Endothelial cell of umbilical vein (primary cell): ENCODE results near the gene AP2A2. TPM values are rescaled to one million over a fixed set of nuclear protein-coding genes. Genes with fewer than 3 reads are reported as not detected.

Source experiments
- BruUV-seq: library from RNA; stranded (reverse); fragments of 400-500 nt; replicated peaks from 2 replicates; lab custom pipeline; 2021; lab: Mats Ljungman, UMichigan
- CTCF ChIA-PET: fragments of 300-600, 350-600 bp; sonication (Branson Sonifier 250); formaldehyde crosslinking; loops from one replicate; lab custom pipeline; 2021; ENCODE audit warnings: antibody characterized with exemption, inconsistent platforms; lab: Charles Lee
- POLR2A ChIA-PET: fragments of 300-600, 350-600 bp; sonication (Branson Sonifier 250); formaldehyde crosslinking; loops from one replicate; lab custom pipeline; 2021; ENCODE audit warnings: antibody characterized with exemption, inconsistent platforms; lab: Charles Lee
- DNase-seq: peaks from one replicate; pipeline ENCODE4 v3.0.0-alpha.2; 2011; ENCODE audit warnings: low read depth, low spot score
- FAIRE-seq: peaks from 2 replicates; lab custom pipeline; 2011; peaks lifted over from hg19 to GRCh38; lab: Jason Lieb, UNC
- H2AFZ ChIP-seq: 2 replicates; pipeline ENCODE4 v1.6.0; 2012; ENCODE audit warnings: low read depth, low read length, control low read depth, inconsistent platforms
- H3K27ac ChIP-seq: 2 replicates; pipeline ENCODE4 v1.5.1; 2011; ENCODE audit warnings: low read depth, mild to moderate bottlenecking, control low read depth, low read length, moderate library complexity; ENCODE audit not compliant: insufficient read depth
- H3K27me3 ChIP-seq, 2 experiments: 2 replicates each; pipeline versions ENCODE4 v1.6.0 to v1.6.1; 2011; ENCODE audit warnings: low read length in 2 of 2, mixed read lengths in 1 of 2; ENCODE audit not compliant: control insufficient read depth in 2 of 2, insufficient read depth in 2 of 2
- H3K36me3 ChIP-seq, 2 experiments: 2 replicates in 1 of 2; 3 replicates in 1 of 2; pipeline ENCODE4 v1.5.1; 2011; ENCODE audit warnings: low read length in 2 of 2, mild to moderate bottlenecking in 1 of 2, moderate library complexity in 1 of 2; ENCODE audit not compliant: control insufficient read depth in 2 of 2, insufficient read depth in 2 of 2; ENCODE audit errors: extremely low read depth in 1 of 2
- H3K4me1 ChIP-seq: 3 replicates; pipeline ENCODE4 v1.5.1; 2011; ENCODE audit warnings: mild to moderate bottlenecking, low read length; ENCODE audit not compliant: control insufficient read depth, insufficient read depth; ENCODE audit errors: extremely low read depth
- H3K4me2 ChIP-seq: 2 replicates; pipeline ENCODE4 v1.6.1; 2011; ENCODE audit warnings: low read length, control low read depth, mixed read lengths; ENCODE audit not compliant: insufficient read depth
- H3K4me3 ChIP-seq, 3 experiments: fragments of 200-600 bp in 1 of 3; sonication (generic), shearing (Covaris generic) in 1 of 3; replicated peaks in 1 of 3; 2 replicates each; pipeline ENCODE4 v1.5.1; 2011 to 2016; ENCODE audit warnings: control low read depth in 3 of 3, low read length in 3 of 3, mild to moderate bottlenecking in 2 of 3, inconsistent platforms in 1 of 3, low read depth in 1 of 3, moderate library complexity in 1 of 3; ENCODE audit not compliant: insufficient read depth in 1 of 3
- H3K79me2 ChIP-seq: 2 replicates; pipeline ENCODE4 v1.6.0; 2012; ENCODE audit warnings: low read length, inconsistent platforms; ENCODE audit not compliant: control insufficient read depth, insufficient read depth
- H3K9ac ChIP-seq: replicated peaks from 2 replicates; pipeline ENCODE3; 2011; ENCODE audit warnings: low read length, control low read depth; ENCODE audit not compliant: insufficient read depth; ENCODE audit errors: extremely low read depth
- H3K9me1 ChIP-seq: replicated peaks from 3 replicates; pipeline ENCODE4 v1.6.0; 2011; ENCODE audit warnings: mild to moderate bottlenecking, low read length; ENCODE audit not compliant: control insufficient read depth, insufficient read depth; ENCODE audit errors: extremely low read depth
- H3K9me3 ChIP-seq: replicated peaks from 2 replicates; pipeline ENCODE4 v1.5.1; 2012; ENCODE audit warnings: low read length, inconsistent platforms; ENCODE audit not compliant: control insufficient read depth, insufficient read depth
- H4K20me1 ChIP-seq: replicated peaks from 2 replicates; pipeline ENCODE3; 2011; ENCODE audit warnings: mild to moderate bottlenecking, low read length; ENCODE audit not compliant: control insufficient read depth, insufficient read depth; ENCODE audit errors: extremely low read depth
- EZH2 ChIP-seq: IDR thresholded peaks from 2 replicates; pipeline ENCODE4 v1.6.1; 2012; ENCODE audit warnings: borderline replicate concordance, low read depth, mild to moderate bottlenecking, moderate library complexity, low read length, inconsistent platforms; ENCODE audit not compliant: severe bottlenecking
- FOS ChIP-seq: IDR thresholded peaks from 2 replicates; pipeline ENCODE4 v1.6.1; 2011; ENCODE audit warnings: mild to moderate bottlenecking, low read length, moderate library complexity, borderline replicate concordance; ENCODE audit not compliant: insufficient read depth
- GATA2 ChIP-seq: IDR thresholded peaks from 2 replicates; pipeline ENCODE4 v1.7.0; 2011; ENCODE audit warnings: low read depth, mild to moderate bottlenecking, moderate library complexity, mixed read lengths, low read length; ENCODE audit not compliant: insufficient read length, insufficient read depth
- JUN ChIP-seq: IDR thresholded peaks from 2 replicates; pipeline ENCODE4 v1.6.1; 2011; ENCODE audit warnings: borderline replicate concordance, low read depth; ENCODE audit not compliant: insufficient read length, insufficient read depth
- MYC ChIP-seq: IDR thresholded peaks from one replicate; pipeline ENCODE4 v1.6.1; 2011; ENCODE audit warnings: mild to moderate bottlenecking, low read depth, low read length
- POLR2A ChIP-seq: IDR thresholded peaks from 2 replicates; pipeline ENCODE4 v1.6.1; 2012; ENCODE audit warnings: low read depth, mild to moderate bottlenecking, control low read depth, low read length
- POLR2AphosphoS5 ChIP-seq: IDR thresholded peaks from 2 replicates; pipeline ENCODE4 v1.6.1; 2012; ENCODE audit warnings: low read depth, mild to moderate bottlenecking, control low read depth, low read length, moderate library complexity; ENCODE audit not compliant: insufficient read depth
- dilution Hi-C: fragments of 300-500 bp; cut with MboI; formaldehyde crosslinking; loops from one replicate; pipeline ENCODE4 v1.15.0; 2019; ENCODE audit warnings: low sequenced_read_pairs; ENCODE audit not compliant: extremely low pct_ligation_motif_present
- intact Hi-C: fragments of 100-400 bp; cut with micrococcal nuclease; formaldehyde crosslinking; loops from one replicate; pipeline ENCODE4 v1.10.0; 2022
- polyA plus RNA-seq, 4 experiments: library from polyadenylated mRNA; depleted of rRNA in 3 of 4; stranded (reverse) in 3 of 4; unstranded in 1 of 4; fragments of >200 nt; gene quantifications; 2 replicates each; pipeline versions ENCODE4 v1.2.1 to v1.2.3, GENCODE V29; 2011 to 2012; ENCODE audit warnings: missing spikeins in 1 of 4
- total RNA-seq: library from RNA; stranded (reverse); gene quantifications from 2 replicates; pipeline ENCODE4 v1.2.3, GENCODE V29; 2021
- TF ChIP-seq, protein P1 (sequence below): IDR thresholded peaks from 2 replicates; pipeline ENCODE4 v1.6.1; 2011; ENCODE audit not compliant: insufficient read depth, insufficient read length
- TF ChIP-seq, protein P2 (sequence below), 2 donors: IDR thresholded peaks; 1 replicate in 1 of 2; 2 replicates in 1 of 2; pipeline ENCODE4 v1.5.1; 2011; ENCODE audit warnings: low read length in 2 of 2, mild to moderate bottlenecking in 2 of 2, moderate library complexity in 2 of 2, control low read depth in 1 of 2, inconsistent platforms in 1 of 2, low read depth in 1 of 2; ENCODE audit not compliant: insufficient read depth in 1 of 2; ENCODE audit errors: extremely low read depth in 1 of 2

AP2A2 gene
- total and polyA plus RNA-seq, 2 donors (not counting 3 experiments of a cell fraction or from before 2014, with no cell fraction given): 89.5 to 92.6 TPM

DNA sequence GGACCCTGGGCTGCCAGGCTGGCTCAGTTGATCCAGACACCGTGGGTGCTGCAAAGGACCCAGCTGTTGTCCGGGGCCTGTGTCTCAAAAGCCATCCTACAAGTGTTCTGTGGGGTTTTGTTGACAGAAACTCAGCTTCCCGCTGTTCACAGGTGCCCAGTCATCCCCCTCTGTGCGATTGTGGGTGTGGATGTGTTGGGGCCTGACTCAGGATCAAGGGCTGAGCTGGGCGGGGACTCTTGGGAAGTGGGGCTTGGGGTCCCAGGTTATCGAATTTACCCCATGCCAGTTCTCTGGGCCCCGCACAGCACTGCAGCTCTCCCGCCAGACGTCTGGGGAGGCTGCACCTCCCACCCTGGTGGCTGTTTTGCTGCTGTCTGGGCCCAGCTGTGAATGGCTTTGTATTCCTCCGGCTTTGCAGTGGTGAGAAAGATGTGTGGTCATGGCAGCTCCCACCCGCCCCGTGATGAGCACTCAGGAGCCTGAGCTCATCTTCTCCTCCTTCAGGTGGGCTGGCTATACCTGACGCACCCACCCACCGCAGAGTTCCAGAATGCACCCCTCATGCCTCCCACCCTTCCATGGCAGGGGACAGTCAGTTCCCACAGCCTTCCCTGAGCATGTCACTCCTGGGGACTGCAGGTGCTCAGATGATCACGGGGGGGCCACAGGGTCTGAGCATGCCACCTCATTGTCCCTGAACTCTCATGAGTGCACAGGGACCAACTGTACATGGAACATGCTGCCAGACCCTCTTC, 3.6 kb upstream of the AP2A2 start:
- H3K79me2 ChIP-seq: peaks cover 2% of the 10 kb centered on the region
- FAIRE-seq (no peak), DNase-seq (no peak)
- H3K27ac ChIP-seq: no peak overlapping the region
- H3K4me2 ChIP-seq: no peak overlapping the region
- H3K9me1 ChIP-seq: no peaks in the 10 kb centered on the region
- no peak for TF ChIP-seq EZH2
- TF ChIP-seq JUN: no peak
- no peak for TF ChIP-seq GATA2
- TF ChIP-seq MYC: no peak
- TF ChIP-seq POLR2AphosphoS5: no peak
- no peak for TF ChIP-seq FOS
- TF ChIP-seq, protein P1, sequence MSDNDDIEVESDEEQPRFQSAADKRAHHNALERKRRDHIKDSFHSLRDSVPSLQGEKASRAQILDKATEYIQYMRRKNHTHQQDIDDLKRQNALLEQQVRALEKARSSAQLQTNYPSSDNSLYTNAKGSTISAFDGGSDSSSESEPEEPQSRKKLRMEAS: no peak
- TF ChIP-seq, protein P2, sequence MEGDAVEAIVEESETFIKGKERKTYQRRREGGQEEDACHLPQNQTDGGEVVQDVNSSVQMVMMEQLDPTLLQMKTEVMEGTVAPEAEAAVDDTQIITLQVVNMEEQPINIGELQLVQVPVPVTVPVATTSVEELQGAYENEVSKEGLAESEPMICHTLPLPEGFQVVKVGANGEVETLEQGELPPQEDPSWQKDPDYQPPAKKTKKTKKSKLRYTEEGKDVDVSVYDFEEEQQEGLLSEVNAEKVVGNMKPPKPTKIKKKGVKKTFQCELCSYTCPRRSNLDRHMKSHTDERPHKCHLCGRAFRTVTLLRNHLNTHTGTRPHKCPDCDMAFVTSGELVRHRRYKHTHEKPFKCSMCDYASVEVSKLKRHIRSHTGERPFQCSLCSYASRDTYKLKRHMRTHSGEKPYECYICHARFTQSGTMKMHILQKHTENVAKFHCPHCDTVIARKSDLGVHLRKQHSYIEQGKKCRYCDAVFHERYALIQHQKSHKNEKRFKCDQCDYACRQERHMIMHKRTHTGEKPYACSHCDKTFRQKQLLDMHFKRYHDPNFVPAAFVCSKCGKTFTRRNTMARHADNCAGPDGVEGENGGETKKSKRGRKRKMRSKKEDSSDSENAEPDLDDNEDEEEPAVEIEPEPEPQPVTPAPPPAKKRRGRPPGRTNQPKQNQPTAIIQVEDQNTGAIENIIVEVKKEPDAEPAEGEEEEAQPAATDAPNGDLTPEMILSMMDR (IDR thresholded peaks at IDR 0.05; ENCODE audit: extremely low read depth in 1 of 2, insufficient read depth in 1 of 2, low read depth in 1 of 2, low read length in 2 of 2): no peak
- TF ChIP-seq POLR2A: no peak
- H3K9ac ChIP-seq: no peak overlapping the region
- no peaks in the 10 kb centered on the region for H4K20me1 ChIP-seq
- ChIA-PET POLR2A (no interaction called here), CTCF (interaction anchor here (0.9 to 1.2 kb wide), 2 partner anchors 12 to 53 kb away, joined by 3 to 4 read pairs; no protein-coding TSS in a partner anchor)
- dilution Hi-C loops: no loop called here
- no peaks in the 10 kb centered on the region for H3K27me3 ChIP-seq
- no peak overlapping the region for H3K4me3 ChIP-seq
- peaks cover 3% of the 10 kb centered on the region for H3K4me1 ChIP-seq
- H2AFZ ChIP-seq: no peak overlapping the region
- no peaks in the 10 kb centered on the region for H3K9me3 ChIP-seq
- intact Hi-C loops: no loop called here
- H3K36me3 ChIP-seq: no peaks in the 10 kb centered on the region
- no TSS peak for BruUV-seq
